HG03097 (cell line): ENCODE results near the gene PPM1F.

ENCODE experiments used
- ATAC-seq: cut with Tn5 transposase; IDR thresholded peaks from one replicate; pipeline ENCODE4 v1.9.1; 2021; ENCODE audit not compliant: unreplicated experiment, low FRiP score

The PPM1F gene

GRCh38 chr22:21977814-21978213 is 25.2 kb upstream of the PPM1F start:
- ATAC-seq, result no peak

GRCh38 chr22:21975854-21976345 is 23.3 kb upstream of the PPM1F start:
- no peak for ATAC-seq

DNA sequence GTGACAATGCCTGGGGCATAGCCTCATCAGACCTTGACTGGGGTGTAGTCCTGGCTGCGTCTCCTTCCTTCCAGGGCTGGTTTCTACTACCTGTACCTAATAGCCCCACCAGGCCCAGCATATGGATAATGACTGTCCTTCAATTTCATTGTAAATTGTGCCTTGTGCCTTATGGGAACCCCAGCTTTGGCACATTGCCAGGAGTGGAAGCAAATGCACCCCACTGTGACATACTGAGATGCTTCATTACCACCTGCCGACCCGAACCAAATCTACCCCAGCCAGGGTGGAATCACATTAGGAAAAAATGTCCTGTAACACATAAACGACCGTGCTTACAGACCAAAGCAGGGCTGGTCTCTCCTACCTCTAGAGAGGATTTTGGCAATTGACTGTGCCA is 22.6 kb upstream of the PPM1F start:
- no peak for ATAC-seq

- no peak for ATAC-seq
Observed at GRCh38 chr22:21974058-21974649, 21.5 kb upstream of the PPM1F start.

GRCh38 chr22:21972806-21973205 is 20.2 kb upstream of the PPM1F start:
- ATAC-seq, result no peak

DNA sequence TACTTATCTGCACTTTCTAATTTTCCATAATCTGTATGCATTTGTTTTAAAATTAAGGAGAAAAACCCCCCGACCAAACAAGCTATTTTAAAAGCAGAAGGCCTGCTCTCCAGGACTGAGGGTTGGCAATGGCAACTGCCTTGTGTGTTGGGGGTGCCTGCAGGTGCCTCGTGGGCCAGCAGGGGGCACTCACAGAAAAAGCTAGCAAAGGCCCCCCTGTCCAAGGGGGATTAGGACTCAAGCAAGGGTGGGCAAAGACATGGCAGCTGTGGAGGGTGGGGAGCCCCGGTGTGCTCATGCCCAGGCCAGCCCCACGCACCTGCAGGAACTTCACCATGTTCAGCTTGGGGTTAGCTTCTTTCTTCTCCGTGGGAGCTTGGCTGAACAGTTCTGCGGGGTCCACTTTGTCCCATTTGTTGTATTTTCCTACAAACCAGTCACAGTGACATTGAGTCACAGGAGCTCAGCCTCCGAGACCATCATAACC is 19.7 kb upstream of the PPM1F start:
- no peak for ATAC-seq

DNA sequence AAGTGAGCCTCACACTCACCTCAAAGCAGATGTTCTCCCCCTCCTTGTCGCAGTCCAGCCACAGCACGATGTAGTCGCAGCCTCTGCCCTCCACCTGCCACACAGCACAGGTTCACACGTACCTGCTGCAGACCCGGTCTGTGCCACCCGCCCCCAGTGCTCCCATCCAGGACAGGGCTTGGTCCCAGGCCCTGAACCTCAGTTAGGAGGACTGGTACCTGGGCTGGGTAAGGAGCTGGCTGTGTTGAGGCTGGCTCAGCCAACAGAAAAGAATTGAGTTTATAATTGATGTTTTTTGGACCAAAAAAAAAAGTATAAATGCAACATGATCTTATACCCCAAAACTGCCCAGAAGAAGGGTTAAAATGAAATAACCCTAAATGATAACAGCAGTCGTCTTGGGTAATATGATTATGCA is 19.2 kb upstream of the PPM1F start:
- no peak for ATAC-seq

GRCh38 chr22:21970800-21971617 is 18.4 kb upstream of the PPM1F start:
- ATAC-seq, result no peak

DNA sequence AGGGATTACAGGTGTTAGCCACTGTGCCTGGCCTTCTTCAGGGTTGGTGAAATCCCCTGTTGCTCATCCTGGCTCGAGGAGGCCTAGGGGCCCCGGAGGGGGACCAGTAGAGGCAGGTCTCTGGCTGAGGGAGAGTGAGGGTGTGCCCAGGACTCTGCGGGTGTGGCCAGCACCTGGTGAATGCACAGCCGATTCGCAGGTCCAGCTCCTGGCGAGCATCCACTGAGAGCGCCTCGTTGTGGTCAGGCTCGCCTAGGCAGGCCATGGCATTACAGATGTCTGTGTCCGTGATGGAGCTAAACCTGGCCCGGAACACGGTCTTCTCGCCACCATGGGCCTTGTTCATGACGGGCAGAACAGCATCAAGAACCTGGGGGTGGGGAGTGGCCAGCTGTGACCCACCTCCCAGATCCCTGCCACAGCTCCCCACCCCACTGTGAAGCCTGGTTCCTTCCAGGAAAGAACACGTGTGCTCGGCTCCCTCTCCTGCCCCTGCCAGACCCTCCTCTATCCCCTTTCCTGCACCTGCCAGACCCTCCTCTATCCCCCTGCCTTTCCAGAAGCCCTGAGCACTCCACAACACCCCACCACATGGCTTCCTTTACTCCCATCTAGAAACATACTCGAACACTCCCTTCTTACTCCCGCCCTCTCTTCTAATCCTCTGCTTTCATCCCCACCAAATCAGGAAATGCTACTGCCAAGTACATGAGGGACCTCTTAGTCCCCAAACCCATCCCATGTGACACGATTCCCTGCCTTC is 17.6 kb upstream of the PPM1F start:
- ATAC-seq, result no peak

GRCh38 chr22:21968452-21969129 is 15.9 kb upstream of the PPM1F start:
- ATAC-seq, result no peak

DNA sequence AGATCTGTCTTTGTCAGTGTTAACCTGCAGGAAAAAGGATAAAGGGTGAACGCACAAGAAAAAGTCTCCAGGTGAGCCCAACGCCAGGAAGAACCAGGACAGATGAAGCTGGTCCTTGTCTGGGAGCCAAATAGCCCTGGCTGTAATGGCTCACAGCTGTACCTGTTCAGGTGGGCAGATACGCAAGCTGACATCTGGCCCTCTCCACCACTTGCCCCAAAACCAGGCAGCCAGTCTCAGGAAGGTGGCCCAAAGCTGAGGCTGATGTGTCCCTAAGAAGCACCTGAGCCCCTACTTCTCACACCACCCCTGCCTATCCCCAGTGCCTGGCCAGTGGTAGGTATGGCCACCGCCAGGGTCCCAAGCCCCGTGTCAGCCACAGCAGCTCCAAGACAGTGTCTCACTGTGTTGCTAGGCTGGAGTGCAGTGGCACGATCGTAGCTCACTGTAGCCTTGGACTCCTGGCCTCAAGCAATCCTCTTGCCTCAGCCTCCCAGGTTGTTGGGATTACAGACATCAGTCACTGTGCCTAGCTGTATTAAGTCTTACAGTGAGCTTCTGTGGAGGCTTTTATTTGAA is 15.1 kb upstream of the PPM1F start:
- no peak for ATAC-seq

DNA sequence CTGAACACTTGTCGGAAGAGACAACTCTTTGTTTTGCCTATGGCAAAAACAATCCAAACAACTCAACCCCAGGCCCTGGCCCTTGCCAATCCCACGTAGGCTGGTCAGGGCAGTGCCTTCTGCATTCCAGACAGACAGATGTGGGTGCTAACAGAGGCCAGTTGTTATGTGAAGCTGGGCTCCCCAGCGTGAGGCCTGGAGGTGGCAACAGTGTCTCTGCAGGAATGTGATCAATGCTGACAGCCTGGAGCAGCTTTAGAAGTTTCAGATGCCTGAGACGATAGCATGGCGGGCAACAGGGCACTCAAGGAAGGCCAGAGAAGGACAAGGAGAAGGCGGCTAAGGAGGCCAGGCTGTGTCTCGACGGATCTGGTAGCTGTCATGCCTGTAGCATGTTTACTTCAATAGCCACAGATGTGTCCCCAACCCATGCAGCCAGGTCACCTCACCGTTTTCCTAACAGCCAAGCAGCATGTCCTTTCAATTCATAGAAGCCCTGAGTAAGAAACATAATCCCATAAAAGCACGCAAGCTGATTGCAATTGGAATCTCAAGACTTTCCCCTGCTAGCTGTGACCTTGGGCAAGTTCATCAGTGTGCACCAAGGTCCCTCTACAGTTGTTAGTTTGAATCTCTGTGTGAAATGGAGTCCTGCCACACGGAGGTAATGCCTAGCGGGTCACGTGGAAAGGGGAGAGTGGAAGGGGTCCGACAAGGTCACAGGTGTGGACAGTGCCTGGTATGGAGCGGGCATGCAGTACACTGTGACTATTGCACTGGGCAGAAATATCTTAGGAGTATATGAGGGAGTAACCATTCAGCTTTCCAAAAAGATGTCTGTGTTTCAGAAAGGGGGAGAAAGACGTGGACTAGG is 14.2 kb upstream of the PPM1F start:
- no peak for ATAC-seq

GRCh38 chr22:21965762-21966288 is 13.2 kb upstream of the PPM1F start:
- ATAC-seq, result no peak

GRCh38 chr22:21964918-21965484 is 12.4 kb upstream of the PPM1F start:
- no peak for ATAC-seq

GRCh38 chr22:21964234-21964633 is 11.6 kb upstream of the PPM1F start:
- no peak for ATAC-seq

DNA sequence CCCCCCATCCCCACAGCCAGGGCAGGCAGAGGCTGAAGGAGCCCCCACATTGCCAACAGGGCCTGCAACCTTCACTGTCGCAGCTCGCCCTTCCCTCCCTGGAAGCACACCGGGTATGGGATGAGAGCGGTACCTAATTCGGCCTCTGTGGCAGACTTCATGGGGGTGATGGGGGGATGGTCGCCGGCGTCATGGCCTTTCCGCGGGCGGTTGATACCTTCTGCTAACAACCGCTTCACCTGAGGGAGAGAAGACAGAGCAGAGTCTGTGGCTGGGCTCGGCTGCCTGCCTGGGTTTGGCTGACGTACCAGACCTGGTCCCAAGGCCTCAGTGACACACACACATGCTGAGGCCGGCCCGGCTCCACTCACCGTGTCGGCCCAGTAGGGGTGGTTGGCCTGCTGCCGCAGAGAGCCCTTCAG is 11.2 kb upstream of the PPM1F start:
- ATAC-seq, result no peak

- no peak for ATAC-seq
Observed at GRCh38 chr22:21963286-21963685, 10.6 kb upstream of the PPM1F start.

GRCh38 chr22:21962655-21962949 is 10.0 kb upstream of the PPM1F start:
- ATAC-seq, result no peak
